GM15510 (cell line): ENCODE measurements around the gene SBSN.

Experiments
- POLR2A ChIP-seq: IDR thresholded peaks from 3 replicates; pipeline ENCODE4 v1.6.1; 2011; ENCODE audit warnings: borderline replicate concordance; ENCODE audit not compliant: insufficient read length; ENCODE audit errors: extremely low read depth

SBSN gene

DNA sequence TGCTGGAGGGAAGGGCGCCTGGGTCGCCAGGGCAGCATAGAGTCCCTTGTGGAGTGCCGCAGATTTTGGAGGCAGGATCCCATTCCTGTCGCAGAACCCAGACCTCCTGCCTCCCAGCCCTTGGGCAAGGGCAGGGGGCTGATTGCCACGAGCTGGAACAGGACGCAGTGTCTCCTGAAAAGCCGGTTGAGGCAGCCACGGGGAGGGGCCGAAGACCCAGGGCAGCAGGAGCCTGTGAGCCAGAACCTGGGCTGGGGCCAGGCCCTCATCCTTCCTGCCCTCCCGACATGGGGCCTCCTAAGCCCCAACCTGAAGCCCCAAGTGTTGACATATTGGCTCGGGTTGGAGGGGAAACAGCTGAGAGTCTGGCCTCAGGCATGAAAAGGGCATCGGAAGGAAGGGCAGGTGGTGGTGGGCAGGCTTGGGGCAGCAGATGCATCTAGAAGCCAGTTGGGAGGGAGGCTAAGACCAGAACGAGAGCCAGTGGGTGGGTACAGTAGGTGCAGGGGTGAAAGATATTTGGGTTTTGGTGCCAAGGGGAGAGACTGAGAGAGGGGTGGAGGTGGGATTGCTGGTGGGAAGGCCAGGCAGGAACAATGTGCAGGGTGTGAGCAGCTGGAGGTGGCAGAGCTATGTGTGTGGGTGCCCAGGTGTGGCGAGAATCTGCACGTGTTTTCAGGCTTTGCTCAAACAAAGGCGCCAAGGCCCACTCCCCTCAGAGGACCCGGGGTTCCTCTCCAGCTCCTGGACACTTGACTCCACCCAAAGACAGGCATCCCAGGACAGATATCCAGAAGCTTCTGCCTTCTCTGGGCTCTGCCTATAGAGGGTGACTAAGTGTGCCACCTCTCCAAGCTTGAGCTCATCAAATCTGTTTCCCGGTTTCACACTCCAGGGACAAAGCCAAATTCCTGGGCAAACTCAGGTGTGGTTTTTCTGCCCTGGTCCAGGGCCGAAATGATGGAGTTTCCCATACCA, 1.4 kb upstream of the SBSN start:
- TF ChIP-seq POLR2A: no peak

DNA sequence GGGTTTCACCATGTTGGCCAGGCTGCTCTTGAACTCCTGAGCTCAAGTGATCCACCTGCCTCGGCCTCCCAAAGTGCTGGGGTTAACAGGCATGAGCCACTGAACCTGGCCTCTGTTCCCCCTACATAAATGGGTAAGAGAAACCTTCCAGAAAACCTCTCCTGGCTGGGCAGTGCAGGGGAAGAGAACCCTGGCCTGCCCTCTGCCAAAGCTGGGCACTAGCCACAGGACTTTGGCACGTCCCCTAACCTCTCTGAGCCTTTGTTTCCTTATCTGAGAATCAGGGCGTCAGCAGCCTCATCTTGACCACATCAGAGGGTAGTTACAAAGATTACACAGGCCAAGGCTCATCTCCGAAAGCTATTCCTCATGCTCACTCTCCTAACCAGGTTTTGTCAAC, 2.2 kb downstream of the SBSN start:
- no peak for TF ChIP-seq POLR2A

DNA sequence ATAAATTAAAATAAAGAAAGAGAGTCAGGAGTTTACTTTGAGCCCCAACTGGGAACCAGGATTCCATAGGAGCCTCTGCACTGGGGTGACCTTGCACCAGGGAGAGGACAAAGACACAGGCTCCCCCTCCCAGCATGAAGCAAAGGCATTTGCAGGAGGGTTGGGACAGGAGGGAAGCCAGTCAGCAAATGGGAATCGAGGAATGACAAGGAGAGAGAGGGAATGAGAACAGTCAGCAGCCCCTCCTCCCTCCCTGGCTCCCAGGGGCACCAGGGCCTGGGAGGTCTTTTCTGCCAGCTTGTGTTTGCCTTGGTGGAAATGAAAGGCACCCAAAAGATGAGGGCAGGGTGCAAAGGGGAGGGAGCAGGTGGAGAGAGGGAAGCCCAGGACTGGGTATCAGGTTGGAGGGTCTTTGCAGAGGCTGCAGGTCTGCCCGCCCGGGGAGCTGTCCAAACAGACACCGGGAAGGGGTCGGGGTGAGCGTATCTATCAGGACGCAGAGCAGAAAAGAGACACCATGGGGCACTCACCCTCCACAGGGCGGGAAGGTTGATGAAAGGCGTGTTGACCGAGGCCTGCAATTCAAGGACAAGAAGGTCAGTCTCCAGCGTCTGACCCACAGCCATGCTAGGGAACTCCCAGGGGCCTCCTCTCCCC, 3.8 kb downstream of the SBSN start:
- TF ChIP-seq POLR2A: no peak

GRCh38 chr19:35522745-35523327, 5.3 kb downstream of the SBSN start:
- no peak for TF ChIP-seq POLR2A

- no peak for TF ChIP-seq POLR2A
These were observed 6.9 kb downstream of the SBSN start for GRCh38 chr19:35521124-35521743.

DNA sequence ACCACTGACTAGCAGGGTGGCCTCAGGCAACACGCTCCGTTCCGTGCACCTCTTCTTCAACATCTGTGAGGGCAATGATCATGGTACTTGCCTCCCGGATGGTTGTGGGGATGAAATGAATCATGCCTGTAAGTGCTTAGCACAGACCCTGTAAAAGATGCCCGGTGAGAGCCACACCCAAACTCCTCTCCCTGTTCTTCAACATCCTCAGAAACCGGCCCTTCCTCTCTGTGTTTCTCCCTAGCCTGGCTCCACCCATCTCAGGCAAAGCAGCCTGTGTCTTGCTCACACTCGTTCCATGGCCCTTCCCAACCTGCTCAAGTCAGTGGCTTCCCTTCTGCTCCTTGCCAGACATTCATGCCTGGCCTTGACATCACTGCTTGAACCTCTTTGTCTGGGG, 8.8 kb downstream of the SBSN start:
- no peak for TF ChIP-seq POLR2A

GRCh38 chr19:35518313-35518712, 9.8 kb downstream of the SBSN start:
- no peak for TF ChIP-seq POLR2A

GRCh38 chr19:35517342-35517741, 10.8 kb downstream of the SBSN start:
- TF ChIP-seq POLR2A: no peak

DNA sequence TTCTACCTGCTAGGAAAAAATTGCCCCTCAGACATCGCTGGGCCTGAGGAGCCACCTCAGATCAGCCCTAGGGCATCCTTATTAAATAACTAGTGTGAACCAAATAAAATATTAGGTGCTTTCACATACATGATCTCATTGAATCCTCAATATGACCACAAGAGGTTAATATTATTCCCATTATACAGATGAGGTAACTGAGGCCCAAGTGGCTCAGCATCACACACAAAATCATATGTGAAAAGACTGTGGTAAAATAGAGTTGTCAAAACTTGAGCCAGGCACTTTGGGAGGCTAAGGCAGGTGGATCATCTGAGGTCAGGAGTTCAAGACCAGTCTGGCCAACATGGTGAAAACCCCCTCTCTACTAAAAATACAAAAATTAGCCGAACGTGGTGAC, 11.8 kb downstream of the SBSN start:
- TF ChIP-seq POLR2A: no peak

- no peak for TF ChIP-seq POLR2A
These were observed 13.8 kb downstream of the SBSN start for GRCh38 chr19:35514282-35514809.

- no peak for TF ChIP-seq POLR2A
These were observed 14.4 kb downstream of the SBSN start, which contains the start of gene DMKN for GRCh38 chr19:35513628-35514281. TSS of gene DMKN (minus strand) at chr19:35513649. CDS start at chr19:35513475, 174 bp downstream.

DNA sequence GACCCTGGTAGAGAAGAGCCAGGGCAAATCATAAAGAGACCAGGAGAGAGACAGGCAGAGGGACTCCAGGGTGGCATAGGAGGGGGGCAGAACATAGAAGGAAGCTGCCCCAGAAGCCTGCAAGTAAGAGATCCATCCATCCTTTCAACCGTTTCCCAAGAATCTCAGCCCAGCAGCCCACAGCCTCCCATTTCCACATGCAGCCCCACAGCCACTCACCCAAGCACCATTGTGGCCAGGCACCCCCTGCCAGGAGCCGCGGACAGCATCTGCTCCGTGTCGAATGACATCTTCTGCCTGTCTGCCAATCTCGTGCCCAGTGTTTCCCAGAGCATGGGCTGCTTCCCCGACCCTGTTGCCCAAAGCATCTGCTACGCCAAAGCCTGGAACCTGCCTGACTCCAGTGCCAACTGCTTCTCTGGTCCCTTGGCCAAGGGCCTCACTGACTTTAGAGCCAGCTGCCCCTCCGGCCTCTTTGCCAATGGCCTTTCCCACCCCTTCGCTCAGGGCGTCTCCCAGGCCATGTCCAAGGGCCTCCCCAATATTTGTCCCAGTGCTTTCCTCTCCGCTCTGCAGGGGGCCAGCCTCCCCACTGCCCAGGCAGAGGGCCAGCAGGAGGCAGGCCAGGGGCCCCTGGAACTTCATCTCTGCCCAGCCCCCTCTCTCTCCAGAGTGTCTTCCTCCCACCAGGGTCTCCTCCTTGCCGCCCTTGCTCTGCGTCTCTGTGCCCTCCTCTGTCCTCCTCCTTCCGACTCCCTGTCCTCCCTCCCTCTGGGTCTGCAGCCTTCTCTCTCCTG, 15.1 kb downstream of the SBSN start:
- TF ChIP-seq POLR2A: no peak

- no peak for TF ChIP-seq POLR2A
These were observed 16.8 kb downstream of the SBSN start for GRCh38 chr19:35511337-35511736.

GRCh38 chr19:35510626-35510964, 17.5 kb downstream of the SBSN start:
- no peak for TF ChIP-seq POLR2A

- no peak for TF ChIP-seq POLR2A
These were observed 18.1 kb downstream of the SBSN start for GRCh38 chr19:35509861-35510625.
